GM12878 (cell line): ENCODE data around the gene CTBP1. TPM values are rescaled to one million over a fixed set of nuclear protein-coding genes. Genes with fewer than 3 reads are reported as not detected.

Experiments used
- ATAC-seq: fragments of 200-7000 bp; cut with Tn5 transposase; 3 replicates; pipeline ENCODE4 v1.9.1; 2020; ENCODE audit warnings: mild to moderate bottlenecking, moderate library complexity
- BruUV-seq: library from RNA; stranded (reverse); fragments of 400-500 nt; replicated peaks from 2 replicates; lab custom pipeline; 2021; lab: Mats Ljungman, UMichigan
- CTCF ChIA-PET: fragments of 300-600 bp; sonication (Branson Sonifier 250); formaldehyde crosslinking; extraction: SDS; loops from one replicate; lab custom pipeline; 2021; ENCODE audit warnings: inconsistent platforms; lab: Yijun Ruan, JAX
- POLR2A ChIA-PET: fragments of 350-600 bp; formaldehyde crosslinking; extraction: SDS; loops from one replicate; lab custom pipeline; 2021; ENCODE audit warnings: inconsistent platforms; lab: Charles Lee
- RAD21 ChIA-PET: fragments of 300-600 bp; sonication (Branson Sonifier 250); formaldehyde crosslinking; loops from one replicate; lab custom pipeline; 2023; ENCODE audit warnings: antibody characterized with exemption; ENCODE audit not compliant: unreplicated experiment; lab: Charles Lee
- SMC1A ChIA-PET: fragments of 300-600 bp; sonication (Branson Sonifier 250); formaldehyde crosslinking; loops from one replicate; lab custom pipeline; 2023; ENCODE audit not compliant: unreplicated experiment, uncharacterized antibody; lab: Charles Lee
- DNase-seq: peaks from one replicate; pipeline ENCODE4 v3.0.0-alpha.2; 2011; ENCODE audit warnings: low read depth, low spot score
- FAIRE-seq: peaks from 3 replicates; lab custom pipeline; 2011; peaks lifted over from hg19 to GRCh38; lab: Jason Lieb, UNC
- H2AFZ ChIP-seq: 2 replicates; pipeline ENCODE4 v1.6.0; 2011; ENCODE audit warnings: low read depth, low read length, control low read depth; ENCODE audit not compliant: control insufficient read depth
- H3K27ac ChIP-seq: 2 replicates; pipeline ENCODE4 v1.5.1; 2011; ENCODE audit warnings: control low read depth; ENCODE audit not compliant: control insufficient read depth, insufficient read depth
- H3K27me3 ChIP-seq, 2 experiments: replicated peaks in 1 of 2; 2 replicates each; pipeline versions ENCODE4 v1.6.0 to v1.6.1; 2011; ENCODE audit warnings: low read length in 1 of 2; ENCODE audit not compliant: control insufficient read depth in 2 of 2, insufficient read depth in 2 of 2
- H3K36me3 ChIP-seq, 2 experiments: 2 replicates each; pipeline ENCODE4 v1.5.1; 2011; ENCODE audit warnings: low read length in 1 of 2; ENCODE audit not compliant: control insufficient read depth in 2 of 2, insufficient read depth in 2 of 2
- H3K4me1 ChIP-seq: 2 replicates; pipeline ENCODE4 v1.6.1; 2011; ENCODE audit warnings: mild to moderate bottlenecking, low read length, moderate library complexity, mixed read lengths; ENCODE audit not compliant: control insufficient read depth, insufficient read depth
- H3K4me2 ChIP-seq: 2 replicates; pipeline ENCODE4 v1.6.0; 2011; ENCODE audit warnings: control low read depth; ENCODE audit not compliant: control insufficient read depth, insufficient read depth
- H3K4me3 ChIP-seq: fragments of 200-600 bp; sonication (generic); 2 replicates; pipeline ENCODE4 v1.5.1; 2016
- H3K79me2 ChIP-seq: 2 replicates; pipeline ENCODE4 v1.6.0; 2011; ENCODE audit warnings: low read length; ENCODE audit not compliant: control insufficient read depth, insufficient read depth
- H3K9ac ChIP-seq: 2 replicates; pipeline ENCODE4 v1.8.0; 2011; ENCODE audit warnings: low read length, control low read depth, mixed read lengths; ENCODE audit not compliant: control insufficient read depth, insufficient read depth
- H3K9me3 ChIP-seq: replicated peaks from 3 replicates; pipeline ENCODE4 v1.5.1; 2011; ENCODE audit warnings: mild to moderate bottlenecking, low read length; ENCODE audit not compliant: control insufficient read depth, insufficient read depth
- H4K20me1 ChIP-seq: 2 replicates; pipeline ENCODE4 v1.6.0; 2011; ENCODE audit not compliant: control insufficient read depth, insufficient read depth
- NBN ChIP-seq: fragments of 450-650 bp; IDR thresholded peaks from 2 replicates; pipeline ENCODE4 v1.6.1; 2016
- POLR2AphosphoS2 ChIP-seq: IDR thresholded peaks from 2 replicates; pipeline ENCODE4 v1.6.1; 2011; ENCODE audit warnings: low read depth, mild to moderate bottlenecking, low read length, improper control_type of control experiment, moderate library complexity
- POLR2AphosphoS5 ChIP-seq: IDR thresholded peaks from 2 replicates; pipeline ENCODE4 v1.6.1; 2011; ENCODE audit warnings: mild to moderate bottlenecking, low read length, inconsistent platforms
- WGBS: methylation state at CpG from one replicate; pipeline ENCODE4 v1.1.6; 2016; ENCODE audit warnings: low lambda C conversion rate; ENCODE audit not compliant: insufficient replicate concordance, insufficient coverage; ENCODE audit errors: missing lambda C conversion rate; 5-methylcytosine and 5-hydroxymethylcytosine counted together
- in situ Hi-C: fragments of 300-500 bp; cut with MboI; formaldehyde crosslinking; loops from 9 replicates; pipeline ENCODE4 v1.14.3; 2018; ENCODE audit warnings: mixed read lengths
- intact Hi-C: fragments of 100-400 bp; cut with micrococcal nuclease; formaldehyde crosslinking; loops from one replicate; pipeline ENCODE4 v1.14.2; 2022; ENCODE audit not compliant: unreplicated experiment
- polyA plus RNA-seq, 11 experiments: library from polyadenylated mRNA; depleted of rRNA in 4 of 11; unstranded in 6 of 11; stranded (reverse) in 5 of 11; fragments of >200 nt; fragmentation: Nextera tagmentation in 4 of 11; fragmentation: Illumina TruSeq in 1 of 11; extraction: Ambion mirVana in 4 of 11; extraction: Trizol in 1 of 11; gene quantifications; 1 replicate in 1 of 11; 2 replicates in 10 of 11; pipeline versions ENCODE4 v1.2.1 to v1.2.3, GENCODE V29; 2011 to 2016; ENCODE audit warnings: inconsistent platforms in 2 of 11, missing spikeins in 2 of 11, low read depth in 1 of 11
- total RNA-seq, 4 experiments: library from RNA; depleted of rRNA in 3 of 4; stranded (reverse); fragments of >200 nt in 3 of 4; fragmentation: Illumina TruSeq in 1 of 4; extraction: Trizol in 1 of 4; gene quantifications; 2 replicates each; pipeline versions ENCODE4 v1.2.1 to v1.2.3, GENCODE V29; 2013 to 2021

The CTBP1 gene
- total and polyA plus RNA-seq, 10 of the 15 experiments (the other 5 are each of a cell fraction or from before 2014, with no cell fraction given): 7.4 to 182 (median 63.1) TPM

DNA sequence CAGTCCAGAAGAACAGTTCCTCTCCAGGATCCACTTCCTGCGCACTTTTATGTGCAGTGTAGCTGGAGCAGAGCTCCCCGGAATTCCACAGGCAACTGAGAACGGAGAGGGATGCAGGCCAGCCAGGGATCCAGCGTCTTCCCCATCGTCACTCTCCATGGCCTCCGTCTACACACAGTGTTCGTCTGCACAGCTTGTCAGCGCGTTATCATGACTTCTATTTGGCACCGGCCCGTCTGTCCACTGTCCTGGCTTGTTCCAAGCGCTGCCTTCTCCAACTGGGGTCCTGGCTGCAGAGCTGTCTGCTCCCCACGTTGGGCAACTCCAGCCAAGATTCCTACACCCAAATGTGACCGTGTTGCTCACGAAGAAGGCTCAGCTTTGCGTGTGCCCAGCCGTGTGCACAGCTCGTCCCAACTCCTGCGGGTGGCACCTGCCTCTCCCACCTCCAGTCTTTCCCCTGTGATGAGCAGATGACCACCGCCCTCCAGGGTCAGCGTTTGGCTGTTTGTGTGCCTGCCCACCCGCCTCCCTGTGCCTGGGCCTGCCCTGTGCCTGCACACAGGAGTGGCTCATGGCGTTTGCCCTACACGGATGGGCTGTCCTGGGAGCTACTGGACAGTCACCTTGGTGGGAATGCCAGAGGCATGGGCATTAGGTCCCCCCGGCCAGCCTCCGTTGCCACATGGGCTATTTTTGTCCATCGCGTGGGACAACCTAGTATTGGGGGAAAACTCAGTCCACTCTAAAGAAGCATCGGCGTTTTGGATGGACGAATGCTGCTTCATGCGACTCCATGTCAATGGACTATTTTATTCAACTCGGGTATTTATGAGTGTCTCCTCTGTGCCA, 2.2 kb upstream of the CTBP1 start:
- H3K79me2 ChIP-seq: peaks cover 32% of the 10 kb centered on the region
- DNase-seq: no peak
- 96% methylated on average over 32 of the region's 33 CpGs for WGBS
- BruUV-seq: no TSS peak
- no peak for ATAC-seq
- H3K4me2 ChIP-seq: peak overlapping the region; percentile 57; the same call in 1 of the 2 replicates
- H3K9ac ChIP-seq: no peak overlapping the region
- no peak overlapping the region for H2AFZ ChIP-seq
- H3K27ac ChIP-seq: no peak overlapping the region
- RAD21 ChIA-PET: interaction anchor here (0.9 to 1.9 kb wide), 3 partner anchors 16 to 102 kb away, joined by 3 to 10 read pairs (median 5); partner anchors contain the start of gene UVSSA
- TF ChIP-seq POLR2AphosphoS5 (peak; percentile 27; the same call in 1 of the 2 replicates), NBN (no peak), POLR2AphosphoS2 (0 out of 2 replicates have a peak, but pooled peaks have one; percentile 21)
- TF ChIP-seq, all 136 proteins: peak for 2
- Histone ChIP-seq H3K4me3 (no peak overlapping the region), H4K20me1 (peaks cover 4% of the 10 kb centered on the region; the same call in 1 of the 2 replicates), H3K36me3 (peaks cover 0 to 4% of the 10 kb centered on the region in 2 experiments; a peak in 2 of 4 replicates), H3K4me1 (peaks cover 18% of the 10 kb centered on the region), H3K9me3 (peaks cover 19% of the 10 kb centered on the region; the same call in 2 of the 3 replicates), H3K27me3 (no peaks in the 10 kb centered on the region)
- ChIA-PET SMC1A (interaction anchor here (1.3 to 2.3 kb wide), 5 partner anchors 17 to 120 kb away, joined by 3 to 12 read pairs (median 4); partner anchors contain the start of gene UVSSA), CTCF (interaction anchor here (1.2 to 3.7 kb wide), 5 partner anchors 9 to 120 kb away, joined by 3 to 21 read pairs (median 9); partner anchors contain the start of gene UVSSA), POLR2A (interaction anchor here (0.9 to 6.2 kb wide), 4 partner anchors 8 to 96 kb away, joined by 6 to 42 read pairs (median 8); partner anchors contain the start of genes MAEA and UVSSA)
- intact Hi-C loops (no loop called here), in situ Hi-C loops (loop anchor here (5.0 kb wide), 1 partner anchor 101 kb away; no protein-coding TSS in a partner anchor)
- FAIRE-seq: no peak
